Fibroblast of skin of abdomen (primary cell): ENCODE measurements around the gene ZNF784.
"Not testable (repeated sequence)": the region's sequence is repeated elsewhere in the genome, so short reads cannot be mapped to it uniquely, and the experiment has no call there.

Experiments used
- DNase-seq: peaks from one replicate; pipeline ENCODE4 v3.0.0-alpha.2; 2013

Gene ZNF784

DNA sequence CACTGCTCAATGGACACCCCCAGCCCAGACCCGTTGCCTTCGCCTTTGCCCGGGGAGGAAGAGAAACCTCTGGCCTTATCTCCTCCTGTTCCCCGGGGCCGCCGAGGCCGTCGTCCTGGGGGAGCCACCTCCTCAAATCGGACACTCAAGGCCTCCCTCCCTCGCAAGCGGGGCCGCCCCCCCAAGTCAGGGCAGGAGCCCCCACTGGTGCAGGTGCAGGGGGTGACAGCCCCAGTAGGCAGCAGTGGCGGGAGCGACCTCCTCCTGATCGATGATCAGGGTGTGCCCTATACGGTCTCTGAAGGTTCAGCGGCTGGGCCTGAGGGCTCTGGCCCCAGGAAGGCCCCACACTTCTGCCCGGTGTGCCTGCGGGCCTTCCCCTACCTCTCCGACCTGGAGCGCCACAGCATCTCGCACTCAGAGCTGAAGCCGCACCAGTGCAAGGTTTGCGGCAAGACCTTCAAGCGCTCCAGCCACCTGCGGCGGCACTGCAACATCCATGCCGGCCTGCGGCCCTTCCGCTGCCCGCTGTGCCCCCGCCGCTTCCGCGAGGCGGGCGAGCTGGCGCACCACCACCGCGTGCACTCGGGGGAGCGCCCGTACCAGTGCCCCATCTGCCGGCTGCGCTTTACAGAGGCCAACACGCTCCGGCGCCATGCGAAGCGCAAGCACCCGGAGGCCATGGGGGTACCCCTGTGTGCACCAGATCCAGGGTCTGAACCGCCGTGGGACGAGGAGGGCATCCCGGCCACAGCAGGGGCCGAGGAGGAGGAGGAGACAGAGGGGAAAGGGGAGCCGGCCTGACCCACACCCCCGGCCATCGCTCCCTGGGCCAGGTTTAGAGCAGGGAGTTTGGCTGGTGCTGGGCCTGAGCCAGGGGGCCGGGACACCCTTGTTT is 22.0 kb downstream of the ZNF784 start:
- DNase-seq = no peak

DNA sequence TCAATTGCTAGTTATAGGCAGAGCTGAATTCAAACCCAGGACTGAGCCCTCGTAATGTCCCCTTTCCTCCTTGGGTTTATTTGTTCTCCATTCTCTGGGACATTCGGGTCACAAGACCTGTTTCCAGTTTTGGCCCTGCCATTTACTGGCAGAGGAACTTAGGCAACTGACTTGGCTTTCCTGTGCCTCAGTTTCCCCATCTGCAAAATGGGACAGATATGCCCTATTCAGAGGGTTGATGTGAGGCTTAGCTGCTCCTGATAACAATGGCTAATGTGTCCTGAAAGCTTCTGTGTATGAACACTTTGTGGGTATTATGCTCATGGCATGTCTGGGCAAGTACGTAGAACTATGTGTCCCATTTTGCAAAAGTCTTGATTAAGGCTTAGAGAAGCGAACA is 23.3 kb downstream of the ZNF784 start:
- DNase-seq = no peak

GRCh38 chr19:55600662-55601028 is 23.7 kb downstream of the ZNF784 start:
- no peak for DNase-seq

- peak; percentile 87 for DNase-seq
Observed at GRCh38 chr19:55599842-55600661, 24.3 kb downstream of the ZNF784 start, which contains the start of gene ZNF524. Gene ZNF524 (plus strand): TSS chr19:55600288. CDS start chr19:55602113, 1,825 bp downstream.

- peak; percentile 99 for DNase-seq
Observed at GRCh38 chr19:55599468-55599841, 24.9 kb downstream of the ZNF784 start, which contains the start of gene FIZ1. Gene FIZ1 (minus strand): TSS chr19:55599517. CDS start chr19:55597865, 1,652 bp downstream.

GRCh38 chr19:55598719-55599467 is 25.5 kb downstream of the ZNF784 start:
- peak; percentile 95 for DNase-seq

GRCh38 chr19:55598034-55598433 is 26.3 kb downstream of the ZNF784 start:
- DNase-seq = no peak

GRCh38 chr19:55597501-55597921 is 26.9 kb downstream of the ZNF784 start:
- no peak for DNase-seq

GRCh38 chr19:55596304-55596703 is 28.1 kb downstream of the ZNF784 start:
- no peak for DNase-seq

DNA sequence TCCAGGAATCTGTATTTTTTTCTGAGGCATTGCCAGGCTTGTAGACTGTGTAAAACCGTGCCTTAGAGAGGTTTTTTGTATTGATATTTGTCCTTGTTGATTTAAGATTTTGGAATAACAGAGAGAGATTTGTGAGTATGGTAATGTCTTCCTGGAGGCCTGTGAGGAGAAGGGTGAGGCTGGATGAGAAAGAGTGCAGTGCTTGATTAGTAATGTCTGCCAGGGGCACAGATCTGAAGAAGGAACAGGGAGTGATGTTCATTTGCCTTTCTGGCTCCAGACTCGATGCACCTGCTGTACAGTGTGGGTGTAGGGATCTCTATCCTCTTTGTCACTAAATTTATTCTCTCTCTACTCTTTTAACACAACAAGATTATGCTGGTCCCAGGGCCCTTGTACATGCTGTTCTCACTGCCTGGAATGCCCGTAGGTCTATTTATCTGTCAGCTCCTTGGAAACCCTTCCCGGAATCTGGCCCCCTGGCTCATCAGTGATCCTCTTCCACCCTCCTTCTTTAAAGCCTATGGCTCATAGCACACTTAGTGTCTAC is 29.3 kb downstream of the ZNF784 start:
- no peak for DNase-seq

DNA sequence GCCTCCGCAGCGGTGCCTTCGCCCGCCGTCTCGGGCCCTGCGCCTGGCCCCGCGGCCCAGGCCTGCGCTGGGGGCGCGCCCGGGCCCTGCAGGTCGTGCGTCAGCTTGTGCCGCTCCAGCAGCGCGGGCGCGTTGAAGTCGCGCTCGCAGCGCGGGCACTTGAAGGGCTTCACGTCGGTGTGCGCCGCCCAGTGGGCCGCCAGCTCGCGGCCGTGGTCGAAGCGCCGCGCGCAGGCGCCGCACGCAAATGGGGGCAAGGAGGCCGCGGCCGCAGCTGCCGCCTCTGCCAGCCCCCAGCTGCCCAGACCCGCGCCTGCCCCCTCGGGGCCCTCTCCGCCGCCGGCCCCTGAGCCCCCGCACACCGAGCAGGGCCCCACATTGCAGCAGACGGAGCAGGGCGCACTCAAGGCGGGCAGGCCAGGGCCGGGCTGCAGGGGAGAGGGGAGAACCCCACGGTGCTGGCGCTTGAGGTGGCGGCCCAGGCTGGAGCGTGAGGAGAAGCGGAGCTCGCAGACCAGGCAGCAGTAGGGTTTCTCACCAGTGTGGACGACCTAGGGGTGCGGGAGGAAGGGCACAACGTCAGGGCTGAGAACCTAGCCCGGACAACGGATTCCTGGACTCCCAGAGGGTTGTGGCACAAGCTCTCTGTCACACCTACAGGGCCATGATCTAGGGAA is 31.1 kb downstream of the ZNF784 start:
- DNase-seq = no peak

DNA sequence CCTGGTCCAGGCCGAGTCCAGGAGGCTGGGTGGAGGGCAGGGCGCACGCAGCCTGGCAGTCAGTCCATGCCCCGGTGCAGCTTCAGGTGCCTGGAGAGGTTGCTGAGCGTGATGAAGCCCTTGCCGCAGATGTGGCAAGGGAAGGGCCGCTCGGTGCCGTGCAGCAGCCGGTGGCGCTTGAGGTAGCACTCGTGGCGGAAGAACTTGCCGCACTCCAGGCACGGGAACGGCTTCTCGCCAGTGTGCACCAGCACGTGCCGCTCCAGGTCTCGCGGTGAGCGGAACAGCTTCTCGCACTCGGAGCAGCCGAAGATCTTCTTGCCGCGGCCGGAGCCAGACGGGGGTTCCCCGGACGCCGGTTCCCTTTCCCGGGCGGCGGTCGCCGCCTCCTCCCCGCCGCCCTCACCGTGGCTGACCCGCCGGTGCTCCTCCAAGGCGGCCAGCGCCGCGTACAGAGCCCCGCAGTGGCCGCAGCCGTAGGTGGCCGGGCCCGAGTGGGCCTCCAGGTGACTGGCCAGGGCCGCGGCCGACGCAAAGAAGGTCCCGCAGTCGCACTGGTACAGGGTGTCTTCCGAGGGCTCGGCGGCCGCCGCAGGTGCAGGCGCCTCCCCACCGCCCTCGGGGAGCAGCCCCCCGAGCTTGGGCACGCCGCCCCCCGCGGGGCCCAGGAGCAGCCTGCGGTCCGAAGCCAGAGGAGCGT is 31.8 kb downstream of the ZNF784 start:
- DNase-seq = no peak

GRCh38 chr19:55591555-55591954 is 32.8 kb downstream of the ZNF784 start:
- no peak for DNase-seq

GRCh38 chr19:55590617-55591016 is 33.7 kb downstream of the ZNF784 start:
- DNase-seq = no peak

GRCh38 chr19:55590109-55590508 is 34.3 kb downstream of the ZNF784 start:
- DNase-seq = no peak

DNA sequence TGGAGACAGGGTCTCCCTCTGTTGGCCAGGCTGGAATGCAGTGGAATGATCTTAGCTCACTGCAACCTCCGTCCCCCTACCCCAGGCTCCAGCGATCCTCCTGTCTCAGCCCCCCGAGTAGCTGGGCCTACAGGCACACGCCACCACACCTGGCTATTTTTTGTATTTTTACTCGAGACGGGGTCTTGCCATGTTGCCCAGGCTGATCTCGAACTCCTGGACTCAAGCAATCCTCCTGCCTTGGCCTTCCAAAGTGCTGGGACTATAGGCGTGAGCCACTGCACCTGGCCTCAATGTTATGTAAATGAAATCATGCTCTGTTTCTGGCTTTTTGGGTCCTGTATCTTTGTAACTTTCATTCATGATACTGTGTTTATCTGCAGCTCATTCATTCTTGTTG is 35.6 kb downstream of the ZNF784 start:
- no peak for DNase-seq

DNA sequence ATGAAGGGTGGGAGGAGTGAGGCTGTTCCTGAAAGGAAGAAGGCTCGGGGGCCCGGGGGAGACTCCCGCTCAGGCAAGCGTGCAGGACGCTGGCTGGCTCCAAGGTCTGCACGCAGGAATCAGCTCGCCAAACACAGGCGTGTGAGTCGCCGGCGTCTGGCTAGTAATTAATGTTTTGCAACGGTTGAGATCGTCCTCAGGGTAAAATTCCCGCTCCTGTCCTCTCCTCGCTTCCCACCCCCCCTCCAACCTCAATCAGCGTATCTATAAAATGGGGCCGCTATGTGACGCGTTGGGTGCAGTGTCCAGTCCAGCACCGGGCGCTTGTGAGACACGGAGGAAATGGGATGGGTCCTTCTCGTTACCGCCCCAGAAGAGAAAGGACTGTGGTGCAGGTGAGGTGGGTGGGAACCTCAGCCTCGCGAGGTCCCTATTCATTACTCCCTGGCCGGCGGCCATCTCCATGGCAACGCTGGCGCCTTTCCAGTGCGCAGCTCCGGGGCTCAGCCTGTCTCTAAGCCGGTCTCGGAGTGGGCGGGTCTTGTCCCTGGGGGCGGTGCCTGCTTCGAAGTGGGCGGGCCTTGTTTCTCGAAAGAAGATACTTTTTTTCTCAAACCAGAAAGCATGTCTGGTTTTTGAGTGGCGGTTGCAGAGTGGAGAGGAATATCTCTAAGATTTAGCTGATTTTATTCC is 37.2 kb downstream of the ZNF784 start:
- peak; percentile 90 for DNase-seq

GRCh38 chr19:55585658-55586339 is 38.6 kb downstream of the ZNF784 start:
- peak; percentile 90 for DNase-seq

DNA sequence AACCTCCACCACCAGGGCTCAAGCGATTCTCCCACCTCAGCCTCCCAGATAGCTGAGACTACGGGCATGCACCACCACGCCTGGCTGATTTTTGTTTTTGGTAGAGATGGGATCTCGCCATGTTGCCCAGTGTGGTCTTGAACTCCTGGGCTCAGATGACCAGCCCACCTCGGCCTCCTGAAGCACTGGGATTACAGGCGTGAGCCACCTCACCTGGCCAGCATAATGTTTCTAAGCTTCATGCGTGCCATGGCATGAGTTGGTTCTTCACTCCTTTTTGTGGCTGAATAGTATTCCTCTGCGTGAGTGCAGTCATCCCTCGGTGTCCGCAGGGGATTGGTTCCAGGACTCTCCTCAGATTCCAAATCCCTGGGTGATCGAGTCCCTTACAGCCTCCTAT is 39.5 kb downstream of the ZNF784 start:
- no peak for DNase-seq

DNA sequence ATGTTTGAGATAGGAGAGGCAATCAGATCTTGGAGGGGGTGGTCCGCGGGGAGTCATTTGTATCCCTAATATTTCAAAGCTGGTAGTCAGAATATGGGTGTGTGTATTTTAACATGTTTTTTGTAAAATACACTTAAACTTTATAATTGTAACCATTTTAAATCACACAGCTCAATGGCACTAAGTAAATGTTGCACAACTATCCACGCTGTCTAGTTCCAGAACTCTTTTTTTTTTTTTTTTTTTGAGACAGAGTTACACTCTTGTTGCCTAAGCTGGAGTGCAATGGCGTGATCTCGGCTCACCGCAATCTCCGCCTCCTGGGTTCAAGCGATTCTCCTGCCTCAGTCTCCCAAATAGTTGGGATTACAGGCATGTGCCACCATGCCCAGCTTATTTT is 40.5 kb downstream of the ZNF784 start:
- not testable (repeated sequence) for DNase-seq
